Astrocyte of the spinal cord (primary cell): ENCODE data around the gene ZNF286A.
"Not testable (repeated sequence)": the region's sequence is repeated elsewhere in the genome, so short reads cannot be mapped to it uniquely, and the experiment has no call there.

Experiments
- DNase-seq: peaks from one replicate; pipeline ENCODE4 v3.0.0; 2011; ENCODE audit warnings: low read depth, low spot score
- H3K4me3 ChIP-seq: 2 replicates; pipeline ENCODE4 v1.5.1; 2011; ENCODE audit warnings: low read depth, mild to moderate bottlenecking, low read length, moderate library complexity
- CTCF ChIP-seq: IDR thresholded peaks from 2 replicates; pipeline ENCODE4 v1.5.1; 2012; ENCODE audit warnings: low read depth, mild to moderate bottlenecking, low read length, inconsistent platforms
- in situ Hi-C: cut with HindIII; loops from 2 replicates; pipeline ENCODE4 v1.10.0; 2017; ENCODE audit warnings: low sequenced_read_pairs

ZNF286A gene

GRCh38 chr17:15663691-15664090 lies 35.9 kb upstream of the ZNF286A start:
- in situ Hi-C loops, result no loop called here
- DNase-seq, result no peak
- TF ChIP-seq CTCF, result no peak
- no peak overlapping the region for H3K4me3 ChIP-seq

- in situ Hi-C loops, H3K4me3 ChIP-seq: not testable (repeated sequence)
Observed at GRCh38 chr17:15669526-15669925, 30.0 kb upstream of the ZNF286A start.

GRCh38 chr17:15674640-15675039 lies 24.9 kb upstream of the ZNF286A start:
- H3K4me3 ChIP-seq, in situ Hi-C loops, DNase-seq: not testable (repeated sequence)

More at GRCh38 chr17:15669526-15669925, 30.0 kb upstream of the ZNF286A start:
- not testable (repeated sequence) for DNase-seq

GRCh38 chr17:15675991-15676390 lies 23.6 kb upstream of the ZNF286A start:
- DNase-seq, in situ Hi-C loops: not testable (repeated sequence)

GRCh38 chr17:15683135-15683534 lies 16.4 kb upstream of the ZNF286A start:
- DNase-seq, H3K4me3 ChIP-seq, in situ Hi-C loops: not testable (repeated sequence)

More at GRCh38 chr17:15675991-15676390, 23.6 kb upstream of the ZNF286A start:
- not testable (repeated sequence) for H3K4me3 ChIP-seq

GRCh38 chr17:15683824-15684478 lies 15.6 kb upstream of the ZNF286A start, which contains the start of gene TRIM16:
Gene TRIM16 (minus strand): TSS chr17:15684311. CDS start chr17:15651609, 32,702 bp downstream.
- in situ Hi-C loops, result not testable (repeated sequence)
- DNase-seq, result peak; percentile 45
- peak within 1 kb of the TSS; percentile 62 for H3K4me3 ChIP-seq

- in situ Hi-C loops, result not testable (repeated sequence)
Observed at GRCh38 chr17:15687494-15687893, 12.1 kb upstream of the ZNF286A start.

GRCh38 chr17:15698967-15699366 lies 585 bp upstream of the ZNF286A start:
- DNase-seq, result peak; percentile 29
- in situ Hi-C loops, result not testable (repeated sequence)
- peak overlapping the region; percentile 54 for H3K4me3 ChIP-seq

More at GRCh38 chr17:15687494-15687893, 12.1 kb upstream of the ZNF286A start:
- DNase-seq, H3K4me3 ChIP-seq: not testable (repeated sequence)

- H3K4me3 ChIP-seq, result peak overlapping the region; percentile 54
- in situ Hi-C loops, DNase-seq: not testable (repeated sequence)
Observed at GRCh38 chr17:15699937-15700336, 385 bp downstream of the ZNF286A start.

- in situ Hi-C loops, DNase-seq, H3K4me3 ChIP-seq: not testable (repeated sequence)
Observed at GRCh38 chr17:15704239-15704638, 4.7 kb downstream of the ZNF286A start.

GRCh38 chr17:15704813-15705212 lies 5.3 kb downstream of the ZNF286A start:
- DNase-seq, in situ Hi-C loops: not testable (repeated sequence)

GRCh38 chr17:15708879-15709278 lies 9.3 kb downstream of the ZNF286A start:
- in situ Hi-C loops, DNase-seq: not testable (repeated sequence)

More at GRCh38 chr17:15704813-15705212, 5.3 kb downstream of the ZNF286A start:
- not testable (repeated sequence) for H3K4me3 ChIP-seq

GRCh38 chr17:15716601-15717563 lies 17.3 kb downstream of the ZNF286A start:
- peak; percentile 10 for DNase-seq
- H3K4me3 ChIP-seq, in situ Hi-C loops: not testable (repeated sequence)

More at GRCh38 chr17:15708879-15709278, 9.3 kb downstream of the ZNF286A start:
- not testable (repeated sequence) for H3K4me3 ChIP-seq

- DNase-seq, in situ Hi-C loops, H3K4me3 ChIP-seq: not testable (repeated sequence)
Observed at GRCh38 chr17:15730535-15730934, 31.0 kb downstream of the ZNF286A start.

GRCh38 chr17:15731900-15732299 lies 32.3 kb downstream of the ZNF286A start, which contains the start of gene TBC1D26:
Gene TBC1D26 (plus strand): TSS chr17:15732283. CDS start chr17:15735349, 3,066 bp downstream.
- in situ Hi-C loops, H3K4me3 ChIP-seq, DNase-seq: not testable (repeated sequence)
